GM12878 (cell line): Measurements from ENCODE around the gene CPA4. TPM values are rescaled to one million over a fixed set of nuclear protein-coding genes. Genes with fewer than 3 reads are reported as not detected.

ENCODE experiments used
- ASH2L ChIP-seq: fragments of 300-600, 200-600 bp; sonication (generic); IDR thresholded peaks from 2 replicates; pipeline ENCODE4 v1.6.1; 2017; ENCODE audit warnings: low read depth, mild to moderate bottlenecking, borderline replicate concordance
- BCL3 ChIP-seq: IDR thresholded peaks from 2 replicates; pipeline ENCODE4 v1.6.1; 2011; ENCODE audit warnings: borderline replicate concordance, low read depth, mild to moderate bottlenecking, moderate library complexity, low read length; ENCODE audit not compliant: insufficient read depth, poor library complexity, severe bottlenecking
- BHLHE40 ChIP-seq, 2 experiments: fragments of 450-650 bp in 1 of 2; IDR thresholded peaks; 2 replicates each; pipeline ENCODE4 v1.6.1; 2011 to 2017; ENCODE audit warnings: low read depth in 2 of 2, borderline replicate concordance in 1 of 2, improper control_type of control experiment in 1 of 2, low read length in 1 of 2, mild to moderate bottlenecking in 1 of 2
- CBFB ChIP-seq: IDR thresholded peaks from 2 replicates; pipeline ENCODE4 v1.6.1; 2016; ENCODE audit warnings: antibody characterized with exemption, low read depth
- CHD1 ChIP-seq: IDR thresholded peaks from 2 replicates; pipeline ENCODE4 v1.6.1; 2012; ENCODE audit warnings: low read depth, low read length, improper control_type of control experiment
- CHD2 ChIP-seq: IDR thresholded peaks from 2 replicates; pipeline ENCODE4 v1.6.1; 2011; ENCODE audit warnings: low read depth, low read length, improper control_type of control experiment, borderline replicate concordance
- FOS ChIP-seq: IDR thresholded peaks from 3 replicates; pipeline ENCODE4 v1.6.1; 2011; ENCODE audit warnings: borderline replicate concordance; ENCODE audit not compliant: insufficient read length; ENCODE audit errors: extremely low read depth
- FOXK2 ChIP-seq: fragments of 450-650 bp; IDR thresholded peaks from 2 replicates; pipeline ENCODE4 v1.6.1; 2017; ENCODE audit warnings: mild to moderate bottlenecking, moderate library complexity
- IRF4 ChIP-seq: IDR thresholded peaks from 2 replicates; pipeline ENCODE4 v1.6.1; 2011; ENCODE audit warnings: low read depth, low read length
- LARP7 ChIP-seq: fragments of 450-650 bp; IDR thresholded peaks from 2 replicates; pipeline ENCODE4 v1.6.1; 2017; ENCODE audit warnings: mild to moderate bottlenecking
- MAX ChIP-seq: IDR thresholded peaks from 2 replicates; pipeline ENCODE4 v1.6.1; 2012; ENCODE audit warnings: low read depth, low read length, improper control_type of control experiment
- MLLT1 ChIP-seq: fragments of 450-650 bp; IDR thresholded peaks from 2 replicates; pipeline ENCODE4 v1.6.1; 2016; ENCODE audit warnings: mild to moderate bottlenecking
- PAX8 ChIP-seq: fragments of 450-650 bp; IDR thresholded peaks from 2 replicates; pipeline ENCODE4 v1.6.1; 2017; ENCODE audit warnings: mild to moderate bottlenecking, moderate library complexity
- RBBP5 ChIP-seq: fragments of 200-600 bp; sonication (generic); conservative IDR thresholded peaks from 2 replicates; pipeline ENCODE4 v1.6.1; 2016
- SMAD1 ChIP-seq: fragments of 450-650 bp; IDR thresholded peaks from 2 replicates; pipeline ENCODE4 v1.6.1; 2018; ENCODE audit warnings: mild to moderate bottlenecking, low read depth; ENCODE audit not compliant: partially characterized antibody
- SREBF2 ChIP-seq: IDR thresholded peaks from 2 replicates; pipeline ENCODE4 v1.6.1; 2012; ENCODE audit warnings: mild to moderate bottlenecking, low read length
- SRF ChIP-seq, 2 experiments: IDR thresholded peaks; 2 replicates each; pipeline ENCODE4 v1.6.1; 2011; ENCODE audit warnings: low read depth in 2 of 2, low read length in 2 of 2, mild to moderate bottlenecking in 1 of 2, moderate library complexity in 1 of 2
- STAT3 ChIP-seq: IDR thresholded peaks from 2 replicates; pipeline ENCODE4 v1.6.1; 2011; ENCODE audit warnings: low read depth, low read length, improper control_type of control experiment
- TBL1XR1 ChIP-seq: IDR thresholded peaks from 2 replicates; pipeline ENCODE4 v1.6.1; 2012; ENCODE audit warnings: low read depth, low read length, improper control_type of control experiment
- TCF12 ChIP-seq: IDR thresholded peaks from 2 replicates; pipeline ENCODE4 v1.6.1; 2011; ENCODE audit warnings: low read depth, mild to moderate bottlenecking, low read length
- USF1 ChIP-seq: IDR thresholded peaks from 2 replicates; pipeline ENCODE4 v1.6.1; 2011; ENCODE audit warnings: borderline replicate concordance, low read depth, mild to moderate bottlenecking, moderate library complexity, mixed read lengths, low read length; ENCODE audit not compliant: insufficient read depth; ENCODE audit errors: extremely low read length
- USF2 ChIP-seq: IDR thresholded peaks from 2 replicates; pipeline ENCODE4 v1.6.1; 2011; ENCODE audit warnings: low read depth, low read length, improper control_type of control experiment, borderline replicate concordance
- ZNF384 ChIP-seq: IDR thresholded peaks from 2 replicates; pipeline ENCODE4 v1.6.1; 2012; ENCODE audit warnings: low read depth, mild to moderate bottlenecking, low read length, improper control_type of control experiment, borderline replicate concordance
- ZNF622 ChIP-seq: fragments of 450-650 bp; IDR thresholded peaks from 2 replicates; pipeline ENCODE4 v1.6.1; 2017; ENCODE audit warnings: mild to moderate bottlenecking, inconsistent platforms
- ZZZ3 ChIP-seq: IDR thresholded peaks from 2 replicates; pipeline ENCODE4 v1.6.1; 2011; ENCODE audit warnings: low read depth; ENCODE audit not compliant: control insufficient read depth, insufficient read length
- polyA plus RNA-seq, 11 experiments: library from polyadenylated mRNA; depleted of rRNA in 4 of 11; unstranded in 6 of 11; stranded (reverse) in 5 of 11; fragments of >200 nt; fragmentation: Nextera tagmentation in 4 of 11; fragmentation: Illumina TruSeq in 1 of 11; extraction: Ambion mirVana in 4 of 11; extraction: Trizol in 1 of 11; gene quantifications; 1 replicate in 1 of 11; 2 replicates in 10 of 11; pipeline versions ENCODE4 v1.2.1 to v1.2.3, GENCODE V29; 2011 to 2016; ENCODE audit warnings: inconsistent platforms in 2 of 11, missing spikeins in 2 of 11, low read depth in 1 of 11
- total RNA-seq, 4 experiments: library from RNA; depleted of rRNA in 3 of 4; stranded (reverse); fragments of >200 nt in 3 of 4; fragmentation: Illumina TruSeq in 1 of 4; extraction: Trizol in 1 of 4; gene quantifications; 2 replicates each; pipeline versions ENCODE4 v1.2.1 to v1.2.3, GENCODE V29; 2013 to 2021

CPA4 gene
- total and polyA plus RNA-seq, 10 of the 15 experiments (the other 5 are each of a cell fraction or from before 2014, with no cell fraction given): 0.05 to 0.35 (median 0.18) TPM; not detected in 1

GRCh38 chr7:130350945-130351790, 58.2 kb downstream of the CPA4 start (continued):
- no peak for TF ChIP-seq CHD1
- no peak for TF ChIP-seq FOS
- TF ChIP-seq PAX8: no peak
- TF ChIP-seq FOXK2: no peak
- TF ChIP-seq LARP7: no peak
- TF ChIP-seq TBL1XR1: peak; percentile 64; the same call in 1 of the 2 replicates
- TF ChIP-seq USF1: no peak
- TF ChIP-seq IRF4: peak; percentile 47; the same call in 1 of the 2 replicates
- no peak for TF ChIP-seq RBBP5
- 0 out of 2 replicates have a peak, but pooled peaks have one; percentile 58 for TF ChIP-seq TCF12
- TF ChIP-seq MLLT1: no peak
- no peak for TF ChIP-seq SMAD1
- no peak for TF ChIP-seq ASH2L
- TF ChIP-seq ZNF622: no peak
- TF ChIP-seq ZZZ3: no peak
- TF ChIP-seq SRF (IDR thresholded peaks at IDR 0.05; ENCODE audit: low read depth in 2 of 2, low read length in 2 of 2): no peak
- TF ChIP-seq BCL3: peak; percentile 95
- TF ChIP-seq SREBF2: no peak
- no peak for TF ChIP-seq STAT3
- no peak; a peak in 1 of 4 replicates for TF ChIP-seq BHLHE40 (IDR thresholded peaks at IDR 0.05; ENCODE audit: borderline replicate concordance in 1 of 2, low read depth in 2 of 2, low read length in 1 of 2)
- no peak for TF ChIP-seq USF2
- no peak for TF ChIP-seq ZNF384
- peak; percentile 88 for TF ChIP-seq CBFB
- TF ChIP-seq CHD2: no peak
- TF ChIP-seq MAX: no peak
